Stimulated activated naive CD8-positive, alpha-beta T cell treated with anti-CD3 and anti-CD28 coated beads, Interleukin-15, Interleukin-2, amounts not matched to agents 100 U/mL and 50 U/mL, for 24 hours (primary cell): ENCODE data around the gene HYAL2.

Experiments used
- ATAC-seq: fragments of 150-1000 bp; cut with Tn5 transposase; one replicate; pipeline ENCODE4 v1.10.0; 2021
- DNase-seq: peaks from one replicate; pipeline ENCODE4 v3.0.0; 2021

HYAL2 gene, protein sequence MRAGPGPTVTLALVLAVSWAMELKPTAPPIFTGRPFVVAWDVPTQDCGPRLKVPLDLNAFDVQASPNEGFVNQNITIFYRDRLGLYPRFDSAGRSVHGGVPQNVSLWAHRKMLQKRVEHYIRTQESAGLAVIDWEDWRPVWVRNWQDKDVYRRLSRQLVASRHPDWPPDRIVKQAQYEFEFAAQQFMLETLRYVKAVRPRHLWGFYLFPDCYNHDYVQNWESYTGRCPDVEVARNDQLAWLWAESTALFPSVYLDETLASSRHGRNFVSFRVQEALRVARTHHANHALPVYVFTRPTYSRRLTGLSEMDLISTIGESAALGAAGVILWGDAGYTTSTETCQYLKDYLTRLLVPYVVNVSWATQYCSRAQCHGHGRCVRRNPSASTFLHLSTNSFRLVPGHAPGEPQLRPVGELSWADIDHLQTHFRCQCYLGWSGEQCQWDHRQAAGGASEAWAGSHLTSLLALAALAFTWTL

DNA sequence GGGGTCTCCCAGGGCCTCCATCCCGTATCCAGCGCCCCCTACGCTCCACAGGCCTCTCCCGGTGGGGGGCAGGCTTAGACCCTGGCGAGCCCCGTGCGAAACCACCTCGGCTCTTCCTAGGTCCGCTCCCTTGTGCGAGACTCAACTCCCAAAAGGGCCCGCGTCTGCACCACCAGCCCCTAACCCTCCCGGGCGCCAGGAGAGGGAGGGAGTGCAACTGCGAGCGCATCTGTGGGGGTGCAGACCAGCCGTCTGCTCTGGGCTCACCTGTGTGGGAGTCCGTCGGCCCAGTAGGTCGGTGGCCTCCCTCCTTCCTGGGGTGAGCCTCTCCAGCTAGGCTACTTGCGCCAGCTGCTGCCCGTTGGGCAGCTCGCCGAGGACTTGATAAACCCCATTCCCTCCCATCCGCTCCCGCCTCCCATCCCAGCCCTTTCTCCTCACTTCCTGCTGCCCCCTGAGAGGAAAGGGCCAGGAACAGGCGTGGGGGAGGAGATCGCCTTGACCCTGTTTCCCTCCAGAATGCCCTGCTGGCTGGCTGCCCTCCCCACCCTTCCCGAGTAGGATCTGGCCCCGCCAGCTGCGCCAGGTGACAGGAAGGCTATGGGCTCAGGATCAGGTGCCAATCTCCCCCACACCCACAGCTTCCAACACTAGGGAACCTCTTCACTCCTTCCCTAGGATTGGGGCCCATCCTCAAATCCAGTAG lies at the start of gene HYAL2:
Gene HYAL2 (minus strand): TSS at position 360 of the 706 bp plus-strand sequence. CDS start 2,256 bp downstream, outside the sequence.
- DNase-seq, result no peak
- no peak for ATAC-seq

DNA sequence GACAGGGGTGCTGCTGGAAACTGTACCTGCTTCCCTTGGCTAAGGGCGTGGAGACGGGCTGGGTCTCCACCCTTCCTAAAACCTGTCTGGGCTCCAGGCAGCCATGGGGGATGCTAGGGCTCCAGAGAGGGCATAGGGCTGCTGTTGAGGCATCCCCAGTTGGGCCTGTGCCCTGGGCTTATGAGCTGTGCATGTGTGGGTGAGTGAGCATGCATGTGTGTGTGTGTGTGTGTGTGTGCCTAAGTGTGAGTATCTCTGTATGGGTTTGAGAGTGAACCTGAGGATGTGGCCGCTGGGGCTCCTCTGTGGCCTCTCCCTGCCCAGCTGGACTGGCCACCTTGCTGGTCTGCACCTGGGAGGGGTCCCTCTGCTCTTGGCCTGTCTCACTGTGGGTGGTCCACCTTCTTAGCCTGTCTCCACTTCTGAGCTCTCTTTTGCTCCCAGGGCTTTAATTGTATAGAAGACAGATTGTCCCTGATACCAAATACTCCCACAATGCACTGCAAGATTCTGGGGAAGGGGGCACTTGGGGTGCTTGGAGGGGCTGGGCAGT lies 48.7 kb upstream of the HYAL2 start:
- ATAC-seq (no peak), DNase-seq (no peak)

DNA sequence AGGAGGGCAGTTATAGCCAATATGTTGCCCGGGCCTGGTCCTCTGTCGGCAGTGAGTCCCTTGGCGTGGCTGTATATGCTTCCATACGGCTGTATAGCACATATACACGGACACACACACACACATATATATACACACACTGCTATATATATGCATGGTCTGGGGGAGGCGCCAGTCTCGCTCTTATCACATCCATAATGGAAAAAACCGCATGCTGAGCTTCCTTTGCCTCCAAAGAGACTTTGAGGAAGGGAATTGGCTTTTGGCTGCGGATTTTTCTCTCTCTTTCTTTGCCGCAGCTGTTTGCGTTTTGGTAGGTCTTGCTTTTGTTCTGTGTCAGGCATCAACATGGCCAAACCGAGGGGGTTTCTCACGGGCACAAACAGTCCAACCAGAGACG lies 48.0 kb upstream of the HYAL2 start:
- ATAC-seq (no peak), DNase-seq (no peak)

DNA sequence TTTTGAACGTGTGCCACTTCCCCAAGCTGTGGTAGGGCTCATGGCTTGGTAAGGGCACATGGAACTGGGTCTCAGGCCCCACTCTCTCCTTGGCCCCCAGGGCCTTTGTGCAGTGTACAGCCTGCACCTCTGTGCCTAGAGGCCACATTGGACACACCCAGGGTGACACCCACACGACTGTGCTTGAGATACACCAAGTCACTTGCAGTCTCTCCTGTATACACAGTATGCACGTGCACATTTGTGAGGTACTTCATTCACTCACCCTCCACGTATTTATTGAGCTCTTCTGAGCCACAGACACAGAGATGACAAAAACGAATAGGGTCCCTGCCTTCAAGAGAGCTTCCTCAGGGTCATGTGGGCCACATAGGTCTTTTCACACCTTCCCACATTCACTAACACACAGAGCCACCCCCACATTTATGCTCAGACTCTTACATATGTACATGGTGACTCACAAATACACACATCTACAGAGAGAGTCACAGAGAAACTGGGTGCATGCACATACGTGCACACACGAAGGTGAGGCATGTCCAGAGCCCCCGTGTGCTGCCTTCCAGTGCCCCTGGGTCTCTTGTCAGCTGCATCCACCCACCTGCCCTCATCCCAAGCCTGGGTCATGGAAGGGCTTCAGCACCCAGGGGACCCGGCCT lies 46.6 kb upstream of the HYAL2 start:
- ATAC-seq, result no peak
- no peak for DNase-seq

DNA sequence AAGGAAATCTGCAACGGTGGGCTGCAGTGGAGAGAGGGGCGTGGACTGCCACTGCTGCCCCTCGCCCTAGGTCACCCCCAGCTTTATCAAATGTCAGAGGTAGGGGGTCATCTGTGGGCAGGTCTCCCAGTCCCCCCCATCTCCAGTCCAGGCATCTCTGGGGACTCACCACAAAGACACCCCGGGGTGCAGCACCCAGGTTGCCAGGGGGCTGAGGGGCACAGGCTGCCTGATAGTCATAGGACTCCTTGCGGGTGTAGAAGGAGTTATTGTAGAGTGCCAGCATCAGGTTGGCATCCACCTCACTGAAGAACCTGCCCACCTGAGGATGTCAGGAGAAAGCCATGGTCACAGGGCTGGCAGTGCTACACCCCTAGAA lies 43.3 kb upstream of the HYAL2 start:
- no peak for DNase-seq
- no peak for ATAC-seq

DNA sequence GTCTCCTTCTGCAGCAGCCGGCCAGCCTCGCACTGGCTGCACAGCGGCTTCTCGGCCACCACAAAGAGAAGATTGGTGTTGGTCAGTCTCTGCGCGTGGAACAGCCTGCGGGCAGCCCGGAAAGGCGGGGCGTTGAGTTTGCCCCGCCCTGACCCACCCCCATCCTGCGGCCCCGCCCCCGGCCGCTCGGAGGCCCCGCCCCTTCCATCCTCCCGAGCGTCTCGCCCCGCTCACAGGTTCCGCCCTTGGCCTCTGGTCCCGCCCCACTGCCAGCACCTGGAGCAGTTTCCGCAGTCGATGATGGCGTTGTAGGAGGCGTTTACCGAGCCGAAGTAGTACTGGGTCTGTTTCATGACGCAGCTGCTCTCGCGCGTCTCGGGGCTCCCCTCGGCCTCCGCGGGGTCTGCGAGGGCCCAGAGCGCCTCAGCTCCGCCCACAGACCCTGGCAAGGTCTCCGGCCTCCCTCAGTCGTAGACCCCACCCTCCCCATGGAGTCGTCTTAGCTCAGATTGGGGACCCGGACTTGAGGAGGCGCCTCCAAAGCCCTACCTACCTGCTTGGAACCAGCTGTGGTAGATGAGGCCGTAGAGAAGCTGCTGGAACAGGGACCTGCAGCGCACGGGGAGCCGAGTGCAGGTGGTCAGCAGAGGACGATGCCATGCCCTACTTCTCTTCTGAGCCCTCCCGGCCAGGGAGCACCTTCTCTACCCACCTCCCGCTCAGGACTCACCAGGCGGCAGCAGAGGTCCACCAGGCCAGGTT lies 42.7 kb upstream of the HYAL2 start:
- DNase-seq (peak; percentile 95), ATAC-seq (peak; percentile 92)

DNA sequence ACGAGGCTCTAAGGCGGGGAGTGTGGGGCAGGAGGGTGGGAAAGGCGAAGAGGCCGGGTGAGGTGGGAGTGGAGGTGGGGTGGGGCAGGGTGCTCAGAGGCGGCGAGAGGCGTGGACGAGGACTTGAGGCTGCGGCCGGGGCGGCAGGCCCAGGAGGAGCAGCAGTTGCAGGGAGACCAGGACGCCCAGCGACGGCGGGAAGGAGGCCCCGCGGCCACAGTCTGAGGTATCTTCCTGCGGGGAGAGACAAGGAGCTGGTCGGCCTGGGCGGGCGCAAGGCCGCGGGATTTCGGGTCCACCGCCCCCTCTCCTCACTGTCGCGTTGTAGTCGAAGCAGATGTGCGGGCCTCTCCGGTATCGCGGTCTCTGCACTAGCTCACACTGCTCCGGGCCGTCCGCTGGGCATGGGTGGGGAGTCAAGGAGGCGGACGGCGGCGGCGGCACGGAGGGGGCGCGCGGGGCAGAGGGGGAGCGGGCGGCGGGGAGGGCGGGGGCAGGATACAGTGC lies 42.1 kb upstream of the HYAL2 start:
- DNase-seq (no peak), ATAC-seq (peak; percentile 16)

DNA sequence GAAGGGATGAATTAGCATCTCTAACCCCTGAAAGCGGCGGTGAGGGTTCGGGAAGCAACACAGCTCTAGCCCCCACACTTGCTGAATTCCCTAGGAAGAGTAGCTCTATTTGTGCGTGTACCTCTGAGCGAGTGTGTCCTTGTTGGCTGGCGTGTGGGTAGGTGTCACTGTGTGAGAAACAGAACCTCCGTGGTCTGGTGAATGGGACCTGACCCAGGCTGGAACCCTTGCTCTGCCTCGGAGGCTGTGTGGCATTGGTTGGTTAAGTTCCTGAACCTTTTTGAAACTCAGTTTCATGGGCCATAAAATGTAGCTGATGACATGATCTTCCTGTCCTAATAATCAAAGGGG lies 37.2 kb upstream of the HYAL2 start:
- peak; percentile 8 for ATAC-seq

DNA sequence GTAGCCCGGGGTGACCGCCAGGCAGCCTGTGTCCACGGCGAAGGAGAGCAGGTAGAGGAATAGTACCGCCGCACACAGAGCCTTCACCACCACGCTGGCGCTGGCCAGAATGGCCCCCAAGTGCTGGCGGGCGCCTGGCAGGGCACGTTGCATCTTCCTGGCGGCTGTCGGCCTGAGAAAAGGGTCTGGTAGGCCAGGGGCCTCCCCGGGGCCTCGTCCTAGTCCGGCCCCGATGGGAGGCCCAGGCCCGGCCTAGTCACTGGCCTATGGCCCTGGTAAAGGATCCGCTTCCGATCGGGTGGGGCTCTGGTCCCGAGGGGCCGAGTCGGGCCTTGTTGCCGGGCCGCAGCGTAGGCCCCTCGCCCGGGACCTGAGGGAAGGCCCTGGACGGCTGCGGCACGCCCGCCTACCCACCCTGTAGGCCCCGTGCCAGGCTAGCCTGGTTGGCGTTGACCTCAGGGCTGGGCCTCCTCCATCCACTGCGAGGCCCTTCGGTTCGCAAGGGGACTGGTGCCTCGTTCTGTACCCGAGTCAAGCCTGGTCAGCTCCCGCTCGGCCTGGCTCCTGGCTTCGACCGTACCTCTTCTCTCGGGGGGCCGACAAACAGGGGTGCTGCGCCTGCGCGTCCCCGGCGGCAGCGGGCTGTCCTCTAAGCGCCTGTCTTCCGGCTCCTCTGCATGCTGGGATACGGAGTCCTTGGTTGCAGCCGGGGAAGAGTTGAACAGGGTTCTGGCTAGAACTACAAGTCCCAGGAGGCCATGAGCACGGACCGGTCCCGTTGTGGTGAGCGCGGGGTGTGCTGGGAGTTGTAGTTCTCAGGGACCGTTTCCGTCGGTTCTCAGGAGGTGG lies 36.6 kb upstream of the HYAL2 start, which contains the start of gene TMEM115:
Gene TMEM115 (minus strand): TSS at position 611 of the 849 bp plus-strand sequence. CDS start 458 bp downstream, at position 153.
- DNase-seq (peak; percentile 93), ATAC-seq (peak; percentile 100)

More for the DNA sequence above, 37.2 kb upstream of the HYAL2 start:
- no peak for DNase-seq

DNA sequence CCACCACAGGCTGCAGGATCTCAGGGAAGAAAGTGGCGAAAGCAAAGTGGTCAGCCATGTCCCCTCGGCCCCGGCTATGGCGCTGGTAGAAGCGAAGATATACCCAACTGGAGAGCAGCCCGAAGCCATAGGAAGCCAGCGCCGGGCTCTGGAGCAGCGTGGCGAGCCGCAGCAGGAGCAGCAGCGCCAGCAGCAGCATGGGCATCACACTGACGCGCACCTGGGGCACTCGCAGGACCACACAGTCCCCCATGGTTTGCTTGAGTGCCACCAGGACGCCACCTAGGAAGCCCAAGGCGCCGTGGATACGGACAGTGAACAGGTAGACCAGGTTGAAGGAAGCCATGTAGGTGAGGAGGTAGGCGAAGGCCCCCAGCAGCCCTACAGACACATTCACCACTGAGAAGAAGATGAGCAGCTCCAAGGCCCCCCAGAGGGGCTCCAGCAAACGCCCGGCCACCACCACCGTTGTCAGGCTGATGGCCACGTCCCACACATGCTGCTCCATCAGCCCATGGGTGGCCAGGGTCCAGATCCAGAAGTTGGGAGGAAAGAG lies 35.9 kb upstream of the HYAL2 start:
- no peak for ATAC-seq
- DNase-seq, result no peak

DNA sequence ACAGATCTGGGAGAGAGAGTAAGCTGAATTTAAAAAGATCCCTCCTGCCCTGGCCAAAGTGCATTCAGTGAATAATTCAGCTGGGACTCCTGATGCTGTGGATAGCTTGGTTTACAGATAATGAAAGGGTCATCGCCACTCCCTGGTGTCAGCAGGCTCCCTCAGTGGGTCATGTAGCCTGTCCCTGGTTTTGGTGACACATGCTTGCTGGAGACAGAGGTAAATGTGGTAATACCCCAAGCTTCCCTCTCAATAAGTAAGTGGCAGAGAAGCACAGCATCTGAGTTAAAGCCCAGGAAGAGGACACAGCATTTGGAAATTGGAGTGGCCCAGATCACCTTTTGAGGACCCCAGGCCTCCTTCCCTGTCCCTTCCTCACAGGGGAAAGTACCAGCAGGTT lies 34.9 kb upstream of the HYAL2 start:
- DNase-seq (no peak), ATAC-seq (no peak)

DNA sequence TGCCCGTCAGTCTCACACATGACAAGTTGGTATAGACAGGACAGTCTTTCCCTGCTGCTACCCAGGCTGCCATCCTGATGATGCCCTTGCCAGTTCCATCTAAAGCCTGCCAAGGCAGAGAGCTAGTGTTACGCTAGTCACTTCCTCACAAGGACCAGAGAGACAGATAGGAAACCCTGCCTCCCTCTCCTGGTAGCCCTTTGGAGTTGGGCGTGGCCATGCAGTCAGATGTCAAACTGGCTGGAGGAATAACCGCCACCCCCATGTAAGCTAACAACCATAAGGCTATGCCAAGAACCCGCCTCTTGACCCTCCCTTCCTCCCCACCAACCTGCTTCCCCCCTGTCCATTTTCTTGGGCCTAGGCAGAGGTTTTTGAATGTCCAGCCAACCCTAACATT lies 34.0 kb upstream of the HYAL2 start:
- no peak for ATAC-seq

DNA sequence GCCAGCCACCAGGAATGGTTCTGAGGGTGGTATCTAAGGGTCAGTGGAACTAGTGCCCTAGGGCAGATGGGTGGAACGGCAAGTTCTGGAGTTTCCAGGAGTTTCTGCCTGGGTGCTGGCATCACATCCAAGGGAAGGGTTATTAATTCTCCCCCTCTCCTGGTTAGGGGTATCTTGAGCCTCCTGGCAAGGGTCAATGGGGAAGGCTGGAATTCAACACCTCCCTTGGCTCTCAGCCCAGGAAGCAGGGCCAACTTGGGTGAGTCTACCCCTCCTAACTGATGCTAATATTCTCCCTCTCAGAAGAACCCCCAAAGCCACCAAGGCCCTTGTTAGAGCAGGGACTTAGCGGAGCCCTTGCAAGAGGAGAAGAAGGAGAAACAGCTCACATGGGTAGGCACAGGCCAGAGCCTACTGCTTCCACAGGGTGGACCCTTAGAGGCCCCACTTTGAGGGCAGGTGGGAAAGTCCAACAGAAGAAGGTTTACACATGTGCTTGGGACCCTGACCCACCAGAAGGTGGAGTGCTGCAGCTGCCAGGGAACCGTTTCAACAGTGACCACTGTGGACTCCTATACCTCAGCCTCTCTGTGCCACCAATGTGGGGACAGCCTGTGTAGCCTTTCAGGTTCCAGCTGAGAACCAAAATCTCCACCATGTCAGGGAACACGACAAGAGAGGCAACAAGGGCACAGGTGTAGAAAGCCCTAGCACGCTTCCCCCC lies 33.4 kb upstream of the HYAL2 start:
- no peak for ATAC-seq

More for the DNA sequence above, 34.0 kb upstream of the HYAL2 start:
- DNase-seq, result no peak

DNA sequence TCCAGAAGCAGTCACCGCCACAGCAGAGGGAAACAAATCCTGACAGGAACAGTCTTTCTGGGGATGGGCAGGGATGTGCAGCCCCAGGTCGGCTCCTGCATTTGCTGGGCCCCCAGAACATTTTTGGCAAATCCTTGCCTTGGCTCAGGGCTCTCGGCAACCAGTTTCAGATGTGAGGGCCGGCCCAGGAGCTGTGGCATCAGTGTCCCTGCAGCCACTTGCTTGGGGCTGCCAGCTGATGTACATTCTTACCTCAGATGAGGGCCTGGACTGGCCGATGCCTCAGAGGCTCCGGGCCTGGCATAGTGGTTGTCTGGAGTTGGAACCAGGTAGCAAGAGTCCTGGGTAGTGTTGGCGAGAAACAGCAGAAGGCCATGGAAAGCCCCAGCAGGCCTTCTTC lies 32.3 kb upstream of the HYAL2 start:
- ATAC-seq (no peak), DNase-seq (no peak)

More for the DNA sequence above, 33.4 kb upstream of the HYAL2 start:
- DNase-seq, result no peak

DNA sequence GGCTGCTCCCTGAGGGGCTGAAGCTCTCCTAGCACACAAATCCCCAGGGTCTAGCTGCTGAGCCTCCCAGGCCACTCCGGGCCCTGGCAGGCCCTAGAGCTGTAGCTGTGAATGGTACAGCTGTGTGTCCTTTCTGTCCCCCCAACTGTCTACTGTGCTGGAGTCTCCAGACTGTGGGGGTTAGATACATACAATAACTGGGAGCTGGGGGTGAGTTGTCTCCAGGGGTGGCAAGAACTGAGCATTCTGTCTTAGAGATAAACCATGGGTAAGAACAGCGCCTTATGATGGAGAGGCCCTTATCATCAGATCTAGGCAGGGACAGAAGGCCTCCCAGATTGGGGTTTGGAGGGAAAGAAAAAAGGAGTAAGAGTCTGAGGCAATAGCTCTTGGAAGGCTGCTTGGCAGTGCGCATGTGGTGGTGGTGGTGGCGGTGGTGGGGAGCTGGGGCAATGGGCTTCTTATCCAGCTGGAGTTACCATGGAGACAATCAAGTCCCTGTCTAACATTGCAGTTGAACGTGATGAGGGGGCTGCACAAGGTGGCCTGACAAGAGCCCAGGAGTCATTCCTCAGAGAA lies 31.7 kb upstream of the HYAL2 start:
- DNase-seq (no peak), ATAC-seq (no peak)

DNA sequence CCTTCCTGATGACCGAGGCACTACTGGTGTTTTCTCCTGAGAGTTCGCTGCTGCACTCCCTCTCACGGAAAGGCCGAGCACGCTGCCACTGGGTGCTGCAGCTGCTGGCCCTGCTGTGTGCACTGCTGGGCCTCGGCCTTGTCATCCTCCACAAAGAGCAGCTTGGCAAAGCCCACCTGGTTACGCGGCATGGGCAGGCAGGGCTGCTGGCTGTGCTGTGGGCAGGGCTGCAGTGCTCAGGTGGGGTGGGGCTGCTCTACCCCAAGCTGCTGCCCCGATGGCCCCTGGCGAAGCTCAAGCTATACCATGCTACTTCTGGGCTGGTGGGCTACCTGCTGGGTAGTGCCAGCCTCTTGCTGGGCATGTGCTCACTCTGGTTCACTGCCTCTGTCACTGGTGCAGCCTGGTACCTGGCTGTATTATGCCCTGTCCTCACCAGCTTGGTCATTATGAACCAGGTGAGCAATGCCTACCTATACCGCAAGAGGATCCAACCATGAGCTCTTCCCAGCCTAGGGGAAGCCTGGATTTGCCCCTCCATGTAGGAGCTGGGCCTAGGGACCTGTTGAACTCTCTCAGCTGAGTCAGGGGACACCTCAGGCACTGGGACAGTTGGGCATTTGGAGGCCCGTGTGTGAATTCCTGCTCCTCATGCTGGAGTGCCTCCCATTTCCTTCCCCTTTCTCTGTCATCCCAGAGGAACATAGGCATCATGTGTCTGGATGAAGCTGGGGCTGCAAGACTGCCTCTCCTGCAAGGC lies 30.9 kb upstream of the HYAL2 start:
- ATAC-seq, result no peak
- no peak for DNase-seq

DNA sequence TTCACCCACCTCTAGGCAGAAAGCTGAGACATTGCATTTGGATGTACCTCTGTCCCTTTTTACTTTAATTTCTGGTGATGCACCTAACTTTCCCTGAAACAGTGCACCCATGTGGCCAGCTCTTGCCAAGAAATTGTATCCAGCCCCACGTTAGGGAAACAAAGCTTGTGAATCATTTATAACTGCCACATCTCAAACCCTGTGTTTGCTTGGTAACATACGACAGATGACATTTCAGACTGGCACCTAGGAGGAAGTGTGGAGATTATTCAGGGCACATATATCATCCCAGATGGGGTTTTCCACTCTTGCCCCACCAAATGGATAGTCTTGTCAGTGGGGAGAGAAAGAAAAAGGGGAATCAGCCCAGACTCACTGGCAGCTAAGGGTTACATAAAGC lies 30.2 kb upstream of the HYAL2 start:
- DNase-seq (no peak), ATAC-seq (no peak)

DNA sequence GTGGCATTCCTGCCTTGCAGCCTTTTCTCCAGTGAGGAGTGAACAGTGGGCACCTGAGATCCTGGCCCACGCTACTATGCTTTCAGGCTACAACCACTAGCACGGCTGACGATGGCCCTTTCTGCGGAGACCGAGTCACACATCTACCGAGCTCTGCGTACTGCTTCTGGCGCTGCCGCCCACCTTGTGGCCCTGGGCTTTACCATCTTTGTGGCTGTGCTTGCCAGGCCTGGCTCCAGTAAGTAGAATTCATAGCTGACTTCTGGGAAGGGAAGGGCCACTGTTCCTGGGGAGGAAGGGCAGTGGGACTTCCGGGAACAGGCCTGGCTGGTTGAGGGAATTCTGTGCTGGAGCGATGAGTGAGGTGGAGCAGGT lies 28.8 kb upstream of the HYAL2 start:
- ATAC-seq, result no peak
- no peak for DNase-seq
